Stimulated activated CD4-positive, alpha-beta T cell treated with anti-CD3 and anti-CD28 coated beads, TNF-alpha, amount 100 ng/mL, for 48 hours (primary cell): Measurements from ENCODE around the gene UBALD1.
"Not testable (repeated sequence)": the region's sequence is repeated elsewhere in the genome, so short reads cannot be mapped to it uniquely, and the experiment has no call there.

Experiments used
- DNase-seq, 3 donors: peaks; one replicate each; pipeline ENCODE4 v3.0.0-alpha.2; 2020; ENCODE audit warnings: low read depth in 3 of 3

The UBALD1 gene

GRCh38 chr16:4599037-4599436 lies 15.7 kb downstream of the UBALD1 start:
- no peak for DNase-seq

GRCh38 chr16:4597174-4597573 lies 17.5 kb downstream of the UBALD1 start:
- DNase-seq, result no peak

GRCh38 chr16:4594433-4595410 lies 20.0 kb downstream of the UBALD1 start:
- no peak for DNase-seq

- DNase-seq, result no peak
Measured at GRCh38 chr16:4593086-4593485, 21.6 kb downstream of the UBALD1 start.

- no peak for DNase-seq
Measured at GRCh38 chr16:4591706-4592470, 22.8 kb downstream of the UBALD1 start.

- no peak for DNase-seq
Measured at GRCh38 chr16:4591191-4591590, 23.5 kb downstream of the UBALD1 start.

- no peak for DNase-seq
Measured at GRCh38 chr16:4588961-4589360, 25.7 kb downstream of the UBALD1 start.

- no peak for DNase-seq
Measured at GRCh38 chr16:4588386-4588785, 26.3 kb downstream of the UBALD1 start.

- DNase-seq, result no peak
Measured at GRCh38 chr16:4586291-4586690, 28.4 kb downstream of the UBALD1 start.

GRCh38 chr16:4583906-4584305 lies 30.8 kb downstream of the UBALD1 start:
- no peak for DNase-seq

- DNase-seq, result no peak
Measured at GRCh38 chr16:4580250-4580649, 34.4 kb downstream of the UBALD1 start.

GRCh38 chr16:4578961-4579530 lies 35.6 kb downstream of the UBALD1 start:
- no peak for DNase-seq

GRCh38 chr16:4576008-4576407 lies 38.7 kb downstream of the UBALD1 start:
- DNase-seq, result no peak

GRCh38 chr16:4574919-4575705 lies 39.6 kb downstream of the UBALD1 start:
- no peak for DNase-seq

- not testable (repeated sequence) for DNase-seq
Measured at GRCh38 chr16:4573926-4574325, 40.8 kb downstream of the UBALD1 start.

GRCh38 chr16:4572715-4573114 lies 42.0 kb downstream of the UBALD1 start:
- DNase-seq, result no peak

GRCh38 chr16:4570688-4571321 lies 43.9 kb downstream of the UBALD1 start:
- DNase-seq, result no peak

- no peak for DNase-seq
Measured at GRCh38 chr16:4570086-4570485, 44.6 kb downstream of the UBALD1 start.

GRCh38 chr16:4566144-4566543 lies 48.5 kb downstream of the UBALD1 start:
- no peak for DNase-seq

- DNase-seq, result no peak
Measured at GRCh38 chr16:4564661-4565267, 49.9 kb downstream of the UBALD1 start.

- DNase-seq, result no peak
Measured at GRCh38 chr16:4561596-4561995, 53.1 kb downstream of the UBALD1 start.
